ENCODE data around the gene DSP.

Gene DSP

GRCh38 chr6:7633361-7633760, 91.9 kb downstream of the DSP start:
- Mint-ChIP-seq H3K27me3 (ENCODE audit: low read depth) (no peaks in the 10 kb centered on the region), H3K36me3 (ENCODE audit: low read depth) (no peaks in the 10 kb centered on the region), H3K4me1 (no peaks in the 10 kb centered on the region), H3K27ac (no peak overlapping the region), H3K4me3 (no peak overlapping the region), H3K9me3 (no peaks in the 10 kb centered on the region)
- TF ChIP-seq, protein P1, sequence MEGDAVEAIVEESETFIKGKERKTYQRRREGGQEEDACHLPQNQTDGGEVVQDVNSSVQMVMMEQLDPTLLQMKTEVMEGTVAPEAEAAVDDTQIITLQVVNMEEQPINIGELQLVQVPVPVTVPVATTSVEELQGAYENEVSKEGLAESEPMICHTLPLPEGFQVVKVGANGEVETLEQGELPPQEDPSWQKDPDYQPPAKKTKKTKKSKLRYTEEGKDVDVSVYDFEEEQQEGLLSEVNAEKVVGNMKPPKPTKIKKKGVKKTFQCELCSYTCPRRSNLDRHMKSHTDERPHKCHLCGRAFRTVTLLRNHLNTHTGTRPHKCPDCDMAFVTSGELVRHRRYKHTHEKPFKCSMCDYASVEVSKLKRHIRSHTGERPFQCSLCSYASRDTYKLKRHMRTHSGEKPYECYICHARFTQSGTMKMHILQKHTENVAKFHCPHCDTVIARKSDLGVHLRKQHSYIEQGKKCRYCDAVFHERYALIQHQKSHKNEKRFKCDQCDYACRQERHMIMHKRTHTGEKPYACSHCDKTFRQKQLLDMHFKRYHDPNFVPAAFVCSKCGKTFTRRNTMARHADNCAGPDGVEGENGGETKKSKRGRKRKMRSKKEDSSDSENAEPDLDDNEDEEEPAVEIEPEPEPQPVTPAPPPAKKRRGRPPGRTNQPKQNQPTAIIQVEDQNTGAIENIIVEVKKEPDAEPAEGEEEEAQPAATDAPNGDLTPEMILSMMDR (IDR thresholded peaks at IDR 0.05; ENCODE audit: unreplicated experiment in 3 of 3): no peak

DNA sequence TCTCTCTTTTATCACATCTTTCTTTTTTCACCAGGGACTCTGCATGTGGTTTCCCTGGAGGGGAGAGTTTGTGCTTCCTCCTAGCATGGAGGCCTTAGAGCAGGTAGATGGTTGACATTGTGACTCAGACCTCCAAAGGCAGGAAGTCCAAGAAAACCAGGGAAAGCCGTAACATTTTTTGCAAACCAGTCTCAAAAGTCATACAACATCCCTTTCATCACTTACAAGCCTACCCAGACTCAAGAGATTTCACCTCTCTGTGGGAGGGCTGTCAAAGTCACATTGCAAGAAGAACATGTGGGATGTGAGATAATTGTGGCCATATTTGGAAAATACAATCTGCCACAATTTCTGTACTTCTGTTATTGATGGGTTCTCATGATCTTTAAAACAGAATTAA, 94.7 kb downstream of the DSP start:
- no peaks in the 10 kb centered on the region for H3K4me1 Mint-ChIP-seq
- H3K27ac Mint-ChIP-seq: no peak overlapping the region
- no peaks in the 10 kb centered on the region for H3K36me3 Mint-ChIP-seq (ENCODE audit: low read depth)
- TF ChIP-seq, protein P1 (IDR thresholded peaks at IDR 0.05; ENCODE audit: unreplicated experiment in 3 of 3): no peak
- H3K27me3 Mint-ChIP-seq (ENCODE audit: low read depth): no peaks in the 10 kb centered on the region
- no peak overlapping the region for H3K4me3 Mint-ChIP-seq
- no peaks in the 10 kb centered on the region for H3K9me3 Mint-ChIP-seq
